ENCODE results near the gene STIP1.
A peak's percentile ranks its signal among the peaks of the same experiment; 100 is the strongest.

STIP1 gene

DNA sequence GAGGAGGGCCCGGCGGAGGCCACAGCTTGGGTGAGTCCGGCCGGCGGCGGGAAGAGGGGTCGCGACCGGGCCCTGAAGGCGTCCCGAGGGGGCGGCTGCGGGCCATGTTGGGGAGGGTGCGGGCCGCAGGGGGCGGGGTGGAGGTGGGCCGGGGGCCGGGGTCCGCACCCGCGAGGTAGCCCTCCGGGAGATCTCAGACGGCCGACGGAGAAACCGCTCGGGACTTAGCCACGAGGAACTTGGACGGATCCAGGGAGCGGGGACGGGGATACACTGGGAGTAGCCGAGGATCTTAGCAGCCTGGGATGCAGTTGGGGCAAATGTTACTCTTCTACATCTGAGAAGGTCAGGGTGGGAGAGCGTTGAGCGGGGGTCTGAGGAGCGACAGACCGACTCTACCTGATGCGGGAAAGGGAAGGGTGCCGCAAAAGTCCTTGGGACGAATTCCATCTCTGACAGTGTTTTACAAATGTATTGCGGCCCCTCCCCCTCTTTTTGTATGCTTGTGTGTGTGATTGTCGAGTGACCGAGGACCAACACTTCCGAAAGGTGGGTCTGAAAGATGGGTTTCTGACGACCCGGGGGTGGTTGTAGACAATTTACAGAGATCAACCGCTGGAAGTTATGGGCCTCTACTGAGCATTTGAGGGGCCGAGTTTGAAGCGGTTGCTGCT is 658 bp downstream of the STIP1 start:
- DNase-seq, result no peak
- WGBS (ENCODE audit: extremely low coverage, insufficient coverage, insufficient read length), result no CpG with 5 or more reads among the region's 48 CpGs
- Histone ChIP-seq H4K8ac (ENCODE audit: low read depth, low read length) (peak overlapping the region; percentile 23), H3K4me2 (ENCODE audit: low read length) (no peak overlapping the region), H3K9ac (ENCODE audit: low read length) (peak overlapping the region; percentile 86), H4K12ac (ENCODE audit: low read depth, low read length) (peak overlapping the region; percentile 51), H4K91ac (ENCODE audit: low read depth, low read length) (peak overlapping the region; percentile 84), H3K18ac (ENCODE audit: low read length) (peak overlapping the region; percentile 64), H3K4me3 (ENCODE audit: low read depth, low read length) (no peak overlapping the region), H2BK12ac (ENCODE audit: low read length) (no peak overlapping the region), H3K27ac (ENCODE audit: low read depth, low read length) (peak overlapping the region; percentile 63), H3K79me2 (ENCODE audit: control insufficient read depth, insufficient read depth, low read length, poor library complexity) (peaks cover 23% of the 10 kb centered on the region), H2BK120ac (ENCODE audit: insufficient read depth, low read length, poor library complexity) (no peak overlapping the region), H3K23ac (ENCODE audit: low read length) (no peak overlapping the region), H3K4me1 (ENCODE audit: control insufficient read depth in 1 of 2, insufficient read depth in 2 of 2, low read length in 2 of 2) (peaks cover 0 to 3% of the 10 kb centered on the region in 2 experiments), H3K14ac (ENCODE audit: low read length) (peak overlapping the region; percentile 86), H2AK5ac (ENCODE audit: low read length) (peak overlapping the region; percentile 90), H3K36me3 (ENCODE audit: control insufficient read depth in 1 of 2, insufficient read depth in 2 of 2, low read length in 2 of 2) (peaks cover 7 to 8% of the 10 kb centered on the region in 2 experiments), H3K79me1 (ENCODE audit: low read length) (peaks cover 8% of the 10 kb centered on the region), H2AFZ (ENCODE audit: insufficient read depth, low read length, poor library complexity) (no peak overlapping the region), H3K27me3 (ENCODE audit: insufficient read depth, low read length) (no peaks in the 10 kb centered on the region), H2BK5ac (ENCODE audit: low read depth, low read length, poor library complexity) (no peak overlapping the region), H3K9me3 (ENCODE audit: insufficient read depth, low read depth, low read length) (no peaks in the 10 kb centered on the region), H3K4ac (ENCODE audit: low read depth, low read length) (peak overlapping the region; percentile 82)

DNA sequence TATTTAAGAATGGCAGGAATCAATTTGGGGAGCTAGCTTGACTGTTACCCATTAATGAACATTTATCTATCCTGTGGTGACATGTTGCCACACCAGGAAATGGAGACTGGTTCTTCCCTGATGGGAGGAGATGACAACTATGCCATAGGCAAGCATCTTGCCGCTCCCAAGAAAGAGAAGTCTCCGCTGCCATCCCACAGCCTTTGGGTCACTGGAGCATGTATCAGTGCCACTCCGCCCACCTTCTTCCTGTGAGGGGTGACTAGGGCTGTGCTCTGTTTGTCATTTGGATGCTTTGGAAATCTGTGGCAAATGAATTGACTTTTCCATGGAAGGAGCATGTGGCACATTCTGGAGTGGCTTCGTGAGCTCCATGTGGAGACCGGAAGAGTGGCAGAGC is 6.5 kb downstream of the STIP1 start:
- H3K18ac ChIP-seq (ENCODE audit: low read length), result no peak overlapping the region
- H2BK12ac ChIP-seq (ENCODE audit: low read length), result no peak overlapping the region
- H3K4me1 ChIP-seq (ENCODE audit: control insufficient read depth in 1 of 2, insufficient read depth in 2 of 2, low read length in 2 of 2), result peaks cover 0 to 3% of the 10 kb centered on the region in 2 experiments
- no peak overlapping the region for H3K4ac ChIP-seq (ENCODE audit: low read depth, low read length)
- H3K9ac ChIP-seq (ENCODE audit: low read length), result no peak overlapping the region
- H3K79me1 ChIP-seq (ENCODE audit: low read length), result no peaks in the 10 kb centered on the region
- H3K4me2 ChIP-seq (ENCODE audit: low read length), result no peak overlapping the region
- H2AFZ ChIP-seq (ENCODE audit: insufficient read depth, low read length, poor library complexity), result no peak overlapping the region
- no peak overlapping the region for H2AK5ac ChIP-seq (ENCODE audit: low read length)
- DNase-seq, result no peak
- H4K8ac ChIP-seq (ENCODE audit: low read depth, low read length), result no peak overlapping the region
- H3K27me3 ChIP-seq (ENCODE audit: insufficient read depth, low read length), result no peaks in the 10 kb centered on the region
- no peak overlapping the region for H4K12ac ChIP-seq (ENCODE audit: low read depth, low read length)
- no peaks in the 10 kb centered on the region for H3K9me3 ChIP-seq (ENCODE audit: insufficient read depth, low read depth, low read length)
- WGBS (ENCODE audit: extremely low coverage, insufficient coverage, insufficient read length), result no CpG with 5 or more reads among the region's 5 CpGs
- no peak overlapping the region for H3K14ac ChIP-seq (ENCODE audit: low read length)
- no peak overlapping the region for H3K4me3 ChIP-seq (ENCODE audit: low read depth, low read length)
- peaks cover 47 to 54% of the 10 kb centered on the region in 2 experiments for H3K36me3 ChIP-seq (ENCODE audit: control insufficient read depth in 1 of 2, insufficient read depth in 2 of 2, low read length in 2 of 2)
- no peak overlapping the region for H2BK120ac ChIP-seq (ENCODE audit: insufficient read depth, low read length, poor library complexity)
- H4K91ac ChIP-seq (ENCODE audit: low read depth, low read length), result no peak overlapping the region
- no peak overlapping the region for H2BK5ac ChIP-seq (ENCODE audit: low read depth, low read length, poor library complexity)
- H3K23ac ChIP-seq (ENCODE audit: low read length), result no peak overlapping the region
- H3K79me2 ChIP-seq (ENCODE audit: control insufficient read depth, insufficient read depth, low read length, poor library complexity), result peaks cover 14% of the 10 kb centered on the region
- no peak overlapping the region for H3K27ac ChIP-seq (ENCODE audit: low read depth, low read length)

DNA sequence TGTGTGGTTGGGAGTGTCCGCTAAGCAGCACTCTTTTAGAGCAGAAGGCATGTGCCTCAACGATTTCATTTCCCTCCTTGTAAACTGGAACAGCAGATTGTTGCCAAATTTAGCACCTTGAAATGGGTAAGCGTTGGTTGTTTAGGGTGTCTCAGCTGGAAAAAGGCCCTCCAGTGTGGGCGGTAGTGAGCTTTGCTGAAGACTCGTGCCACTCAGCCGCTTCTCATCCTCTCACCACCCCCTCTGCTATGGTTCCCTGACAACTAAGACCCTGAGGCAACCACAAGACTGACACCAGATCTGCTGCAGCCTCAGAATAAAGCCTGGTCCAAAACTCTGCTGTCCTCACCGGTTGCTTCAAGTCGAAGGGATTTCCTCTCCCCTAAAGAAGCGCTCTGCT is 10.7 kb downstream of the STIP1 start:
- Histone ChIP-seq H3K4me3 (ENCODE audit: low read depth, low read length) (no peak overlapping the region), H2BK12ac (ENCODE audit: low read length) (no peak overlapping the region), H2AK5ac (ENCODE audit: low read length) (no peak overlapping the region), H2BK5ac (ENCODE audit: low read depth, low read length, poor library complexity) (no peak overlapping the region), H2BK120ac (ENCODE audit: insufficient read depth, low read length, poor library complexity) (no peak overlapping the region), H3K79me1 (ENCODE audit: low read length) (no peaks in the 10 kb centered on the region), H3K9me3 (ENCODE audit: insufficient read depth, low read depth, low read length) (no peaks in the 10 kb centered on the region), H3K36me3 (ENCODE audit: control insufficient read depth in 1 of 2, insufficient read depth in 2 of 2, low read length in 2 of 2) (peaks cover 66 to 81% of the 10 kb centered on the region in 2 experiments), H3K27me3 (ENCODE audit: insufficient read depth, low read length) (no peaks in the 10 kb centered on the region), H3K27ac (ENCODE audit: low read depth, low read length) (no peak overlapping the region), H4K8ac (ENCODE audit: low read depth, low read length) (no peak overlapping the region), H3K9ac (ENCODE audit: low read length) (no peak overlapping the region), H3K23ac (ENCODE audit: low read length) (no peak overlapping the region), H3K14ac (ENCODE audit: low read length) (no peak overlapping the region), H3K4ac (ENCODE audit: low read depth, low read length) (no peak overlapping the region), H2AFZ (ENCODE audit: insufficient read depth, low read length, poor library complexity) (no peak overlapping the region), H4K12ac (ENCODE audit: low read depth, low read length) (no peak overlapping the region), H4K91ac (ENCODE audit: low read depth, low read length) (no peak overlapping the region), H3K18ac (ENCODE audit: low read length) (no peak overlapping the region), H3K4me1 (ENCODE audit: control insufficient read depth in 1 of 2, insufficient read depth in 2 of 2, low read length in 2 of 2) (no peaks in the 10 kb centered on the region), H3K79me2 (ENCODE audit: control insufficient read depth, insufficient read depth, low read length, poor library complexity) (no peaks in the 10 kb centered on the region), H3K4me2 (ENCODE audit: low read length) (no peak overlapping the region)
- no CpG with 5 or more reads among the region's 9 CpGs for WGBS (ENCODE audit: extremely low coverage, insufficient coverage, insufficient read length)
- no peak for DNase-seq

DNA sequence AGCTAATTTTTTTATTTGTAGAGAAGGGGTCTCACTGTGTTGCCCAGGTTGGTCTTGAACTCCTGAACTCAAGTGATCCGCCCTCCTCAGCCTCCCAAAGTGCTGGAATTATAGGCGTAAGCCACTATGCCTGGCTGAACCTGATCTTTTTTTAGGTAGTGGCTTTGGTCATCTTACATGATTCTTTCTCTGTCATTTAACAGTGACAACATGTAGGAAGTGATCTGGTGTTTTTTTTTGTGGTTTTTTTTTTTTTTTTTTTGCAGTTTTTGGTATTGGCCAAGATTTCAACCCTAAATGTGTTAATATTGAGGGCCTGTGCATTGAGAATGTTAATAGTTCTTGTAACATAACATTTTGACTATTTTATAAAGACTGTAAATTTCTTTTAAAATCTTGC is 12.5 kb downstream of the STIP1 start:
- Histone ChIP-seq H2BK12ac (ENCODE audit: low read length) (no peak overlapping the region), H2BK120ac (ENCODE audit: insufficient read depth, low read length, poor library complexity) (no peak overlapping the region), H3K27me3 (ENCODE audit: insufficient read depth, low read length) (no peaks in the 10 kb centered on the region), H3K79me2 (ENCODE audit: control insufficient read depth, insufficient read depth, low read length, poor library complexity) (no peaks in the 10 kb centered on the region), H2AK5ac (ENCODE audit: low read length) (no peak overlapping the region), H3K9ac (ENCODE audit: low read length) (no peak overlapping the region), H3K9me3 (ENCODE audit: insufficient read depth, low read depth, low read length) (no peaks in the 10 kb centered on the region), H3K4ac (ENCODE audit: low read depth, low read length) (no peak overlapping the region), H3K79me1 (ENCODE audit: low read length) (no peaks in the 10 kb centered on the region), H3K18ac (ENCODE audit: low read length) (no peak overlapping the region), H4K8ac (ENCODE audit: low read depth, low read length) (no peak overlapping the region), H3K23ac (ENCODE audit: low read length) (no peak overlapping the region), H4K12ac (ENCODE audit: low read depth, low read length) (no peak overlapping the region), H3K4me2 (ENCODE audit: low read length) (no peak overlapping the region), H3K27ac (ENCODE audit: low read depth, low read length) (no peak overlapping the region), H4K91ac (ENCODE audit: low read depth, low read length) (no peak overlapping the region), H3K4me1 (ENCODE audit: control insufficient read depth in 1 of 2, insufficient read depth in 2 of 2, low read length in 2 of 2) (no peaks in the 10 kb centered on the region), H2BK5ac (ENCODE audit: low read depth, low read length, poor library complexity) (no peak overlapping the region), H3K36me3 (ENCODE audit: control insufficient read depth in 1 of 2, insufficient read depth in 2 of 2, low read length in 2 of 2) (peaks cover 66 to 89% of the 10 kb centered on the region in 2 experiments), H3K14ac (ENCODE audit: low read length) (no peak overlapping the region), H3K4me3 (ENCODE audit: low read depth, low read length) (no peak overlapping the region), H2AFZ (ENCODE audit: insufficient read depth, low read length, poor library complexity) (no peak overlapping the region)
- no CpG with 5 or more reads among the region's 2 CpGs for WGBS (ENCODE audit: extremely low coverage, insufficient coverage, insufficient read length)
- DNase-seq, result no peak
